Right lobe of liver (tissue), 4 donors: ENCODE results near the gene VIPR1.

Experiments used
- POLR2A ChIP-seq: fragments of 450-650 bp; IDR thresholded peaks from one replicate; pipeline ENCODE4 v1.6.1; 2017; ENCODE audit warnings: antibody characterized with exemption, mild to moderate bottlenecking
- TF ChIP-seq, protein P1 (sequence below), 4 donors: fragments of 200-600 bp in 3 of 4; fragments of 450-650 bp in 1 of 4; IDR thresholded peaks; one replicate each; pipeline versions ENCODE4 v1.5.1 to v1.8.0; 2016 to 2022; ENCODE audit warnings: antibody characterized with exemption in 4 of 4, mild to moderate bottlenecking in 2 of 4
- donor health status: DM: no; HTN: no; CAD: no.
- donor health status: DM: no; HTN: no; CAD: no.
- donor health status: DM: no; HTN: yes; CAD: no.

DNA sequence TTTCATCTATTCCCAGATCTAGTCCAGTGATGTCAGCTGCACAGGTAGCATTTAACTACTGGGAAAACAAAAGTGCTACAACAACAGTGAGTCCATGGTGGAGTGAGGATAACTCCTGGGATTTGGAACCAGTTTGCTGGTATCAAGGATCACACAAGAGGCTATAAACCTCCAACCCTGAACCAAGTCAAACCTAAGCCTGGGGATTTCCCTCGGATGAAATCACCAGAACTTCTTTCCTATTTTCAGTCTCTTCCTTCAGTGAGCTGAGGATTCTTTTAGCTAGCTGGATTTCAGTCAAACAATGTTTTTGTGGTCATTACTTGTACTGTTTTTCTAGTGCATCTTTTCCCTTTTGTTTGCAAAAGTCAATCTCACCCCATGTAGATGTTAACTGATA, 47.8 kb downstream of the VIPR1 start:
- TF ChIP-seq, protein P1, sequence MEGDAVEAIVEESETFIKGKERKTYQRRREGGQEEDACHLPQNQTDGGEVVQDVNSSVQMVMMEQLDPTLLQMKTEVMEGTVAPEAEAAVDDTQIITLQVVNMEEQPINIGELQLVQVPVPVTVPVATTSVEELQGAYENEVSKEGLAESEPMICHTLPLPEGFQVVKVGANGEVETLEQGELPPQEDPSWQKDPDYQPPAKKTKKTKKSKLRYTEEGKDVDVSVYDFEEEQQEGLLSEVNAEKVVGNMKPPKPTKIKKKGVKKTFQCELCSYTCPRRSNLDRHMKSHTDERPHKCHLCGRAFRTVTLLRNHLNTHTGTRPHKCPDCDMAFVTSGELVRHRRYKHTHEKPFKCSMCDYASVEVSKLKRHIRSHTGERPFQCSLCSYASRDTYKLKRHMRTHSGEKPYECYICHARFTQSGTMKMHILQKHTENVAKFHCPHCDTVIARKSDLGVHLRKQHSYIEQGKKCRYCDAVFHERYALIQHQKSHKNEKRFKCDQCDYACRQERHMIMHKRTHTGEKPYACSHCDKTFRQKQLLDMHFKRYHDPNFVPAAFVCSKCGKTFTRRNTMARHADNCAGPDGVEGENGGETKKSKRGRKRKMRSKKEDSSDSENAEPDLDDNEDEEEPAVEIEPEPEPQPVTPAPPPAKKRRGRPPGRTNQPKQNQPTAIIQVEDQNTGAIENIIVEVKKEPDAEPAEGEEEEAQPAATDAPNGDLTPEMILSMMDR (IDR thresholded peaks at IDR 0.05) = no peak
- TF ChIP-seq POLR2A = no peak
